GM18867 (cell line): Measurements from ENCODE around the gene TPGS1.

Source experiments
- ATAC-seq: cut with Tn5 transposase; IDR thresholded peaks from one replicate; pipeline ENCODE4 v1.9.1; 2021; ENCODE audit warnings: mild to moderate bottlenecking, moderate library complexity; ENCODE audit not compliant: unreplicated experiment

The TPGS1 gene

GRCh38 chr19:507286-508203 is at the start of gene TPGS1:
Gene TPGS1 (plus strand): TSS chr19:507497. CDS start chr19:507507, 10 bp downstream.
- ATAC-seq = peak; percentile 55

GRCh38 chr19:457636-458035 is 49.7 kb upstream of the TPGS1 start:
- no peak for ATAC-seq

GRCh38 chr19:458091-459042 is 48.9 kb upstream of the TPGS1 start:
- no peak for ATAC-seq

GRCh38 chr19:459724-460511 is 47.4 kb upstream of the TPGS1 start:
- no peak for ATAC-seq

GRCh38 chr19:460877-461720 is 46.2 kb upstream of the TPGS1 start, which contains the start of gene SHC2:
Gene SHC2 (minus strand): TSS chr19:461033. CDS start chr19:460996, 37 bp downstream.
- no peak for ATAC-seq

- ATAC-seq = no peak
Observed at GRCh38 chr19:461721-462551, 45.4 kb upstream of the TPGS1 start.

GRCh38 chr19:463483-464207 is 43.7 kb upstream of the TPGS1 start:
- ATAC-seq = no peak

- no peak for ATAC-seq
Observed at GRCh38 chr19:464208-464545, 43.1 kb upstream of the TPGS1 start.

GRCh38 chr19:465056-465816 is 42.1 kb upstream of the TPGS1 start:
- no peak for ATAC-seq

- no peak for ATAC-seq
Observed at GRCh38 chr19:467554-467953, 39.7 kb upstream of the TPGS1 start.

GRCh38 chr19:468587-469256 is 38.6 kb upstream of the TPGS1 start:
- no peak for ATAC-seq

GRCh38 chr19:469833-470232 is 37.5 kb upstream of the TPGS1 start:
- no peak for ATAC-seq

GRCh38 chr19:470701-471100 is 36.6 kb upstream of the TPGS1 start:
- ATAC-seq = no peak

- ATAC-seq = no peak
Observed at GRCh38 chr19:472005-472858, 35.1 kb upstream of the TPGS1 start.

- ATAC-seq = no peak
Observed at GRCh38 chr19:474126-475078, 32.9 kb upstream of the TPGS1 start.
